Cardiac fibroblast (primary cell): ENCODE measurements around the gene ARHGEF5.
A peak's percentile ranks its signal among the peaks of the same experiment; 100 is the strongest.
"Not testable (repeated sequence)": the region's sequence is repeated elsewhere in the genome, so short reads cannot be mapped to it uniquely, and the experiment has no call there.

ENCODE experiments used
- DNase-seq, 2 donors: peaks; one replicate each; pipeline versions ENCODE4 v3.0.0 to v3.0.0-alpha.2; 2010; ENCODE audit warnings: low read depth in 2 of 2
- H3K4me3 ChIP-seq, 2 donors: replicated peaks in 1 of 2; 1 replicate in 1 of 2; 2 replicates in 1 of 2; pipeline ENCODE4 v1.5.1; 2011; ENCODE audit warnings: low read depth in 2 of 2, low read length in 2 of 2, mild to moderate bottlenecking in 2 of 2, moderate library complexity in 1 of 2
- TF ChIP-seq, protein P1 (sequence below): IDR thresholded peaks from one replicate; pipeline ENCODE4 v1.5.1; 2011; ENCODE audit warnings: low read depth, mild to moderate bottlenecking, low read length, inconsistent platforms

The ARHGEF5 gene

DNA sequence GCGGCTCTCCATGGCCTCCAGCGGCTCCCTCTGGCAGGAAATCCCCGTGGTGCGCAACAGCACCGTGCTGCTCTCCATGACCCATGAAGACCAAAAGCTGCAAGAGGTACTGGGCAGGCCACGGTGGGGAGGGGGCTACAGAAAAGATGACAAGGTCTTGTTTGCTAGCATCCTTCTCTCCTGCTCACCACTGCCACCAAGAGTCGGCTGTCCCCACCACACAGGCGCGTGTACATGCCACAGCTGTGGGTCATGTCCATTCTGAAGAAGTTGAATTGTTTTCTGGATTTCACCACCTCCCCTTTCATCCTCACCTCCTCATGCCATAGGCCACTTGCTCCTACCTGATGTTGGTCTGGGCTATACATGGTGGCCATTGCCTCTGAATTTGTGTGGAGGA, 12.0 kb downstream of the ARHGEF5 start:
- not testable (repeated sequence) for H3K4me3 ChIP-seq, DNase-seq

- not testable (repeated sequence) for H3K4me3 ChIP-seq, DNase-seq
Observed at GRCh38 chr7:144369221-144369620, 14.0 kb downstream of the ARHGEF5 start.

GRCh38 chr7:144378651-144379050, 23.4 kb downstream of the ARHGEF5 start:
- DNase-seq = peak in 1 of 2 donors; percentile 15
- no peak overlapping the region for H3K4me3 ChIP-seq
- TF ChIP-seq, protein P1, sequence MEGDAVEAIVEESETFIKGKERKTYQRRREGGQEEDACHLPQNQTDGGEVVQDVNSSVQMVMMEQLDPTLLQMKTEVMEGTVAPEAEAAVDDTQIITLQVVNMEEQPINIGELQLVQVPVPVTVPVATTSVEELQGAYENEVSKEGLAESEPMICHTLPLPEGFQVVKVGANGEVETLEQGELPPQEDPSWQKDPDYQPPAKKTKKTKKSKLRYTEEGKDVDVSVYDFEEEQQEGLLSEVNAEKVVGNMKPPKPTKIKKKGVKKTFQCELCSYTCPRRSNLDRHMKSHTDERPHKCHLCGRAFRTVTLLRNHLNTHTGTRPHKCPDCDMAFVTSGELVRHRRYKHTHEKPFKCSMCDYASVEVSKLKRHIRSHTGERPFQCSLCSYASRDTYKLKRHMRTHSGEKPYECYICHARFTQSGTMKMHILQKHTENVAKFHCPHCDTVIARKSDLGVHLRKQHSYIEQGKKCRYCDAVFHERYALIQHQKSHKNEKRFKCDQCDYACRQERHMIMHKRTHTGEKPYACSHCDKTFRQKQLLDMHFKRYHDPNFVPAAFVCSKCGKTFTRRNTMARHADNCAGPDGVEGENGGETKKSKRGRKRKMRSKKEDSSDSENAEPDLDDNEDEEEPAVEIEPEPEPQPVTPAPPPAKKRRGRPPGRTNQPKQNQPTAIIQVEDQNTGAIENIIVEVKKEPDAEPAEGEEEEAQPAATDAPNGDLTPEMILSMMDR = no peak

GRCh38 chr7:144379776-144380384, 24.7 kb downstream of the ARHGEF5 start:
- TF ChIP-seq, protein P1 = no peak
- no peak for DNase-seq
- H3K4me3 ChIP-seq = no peak overlapping the region

- TF ChIP-seq, protein P1 = no peak
- H3K4me3 ChIP-seq = no peak overlapping the region
- peak in 1 of 2 donors; percentile 11 for DNase-seq
Observed at GRCh38 chr7:144384071-144384470, 28.9 kb downstream of the ARHGEF5 start.

GRCh38 chr7:144384555-144385245, 29.5 kb downstream of the ARHGEF5 start:
- TF ChIP-seq, protein P1 = no peak

DNA sequence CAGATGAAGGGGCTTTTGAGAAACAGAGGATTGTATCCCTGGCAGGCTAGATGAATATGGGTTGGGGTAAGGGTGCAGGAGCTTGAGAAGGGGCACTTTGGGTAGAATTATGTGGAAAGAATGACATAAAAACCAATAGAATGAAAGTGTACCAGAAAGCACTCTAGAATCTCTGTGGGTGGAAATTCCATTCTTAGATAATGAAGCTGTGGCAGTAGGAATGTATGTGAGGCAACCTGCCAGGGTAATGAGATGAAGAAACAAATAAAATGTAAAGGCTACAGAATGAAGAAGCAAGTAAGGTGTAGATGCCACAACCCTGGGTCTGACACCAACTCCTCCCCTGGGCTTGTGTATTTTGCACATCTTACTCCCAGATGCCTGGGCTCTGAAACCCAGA, 31.5 kb downstream of the ARHGEF5 start:
- peak; percentile 62 to 80 for DNase-seq
- H3K4me3 ChIP-seq = no peak overlapping the region
- TF ChIP-seq, protein P1 = no peak

More at GRCh38 chr7:144384555-144385245, 29.5 kb downstream of the ARHGEF5 start:
- DNase-seq = peak; percentile 43 to 50
- no peak overlapping the region for H3K4me3 ChIP-seq

DNA sequence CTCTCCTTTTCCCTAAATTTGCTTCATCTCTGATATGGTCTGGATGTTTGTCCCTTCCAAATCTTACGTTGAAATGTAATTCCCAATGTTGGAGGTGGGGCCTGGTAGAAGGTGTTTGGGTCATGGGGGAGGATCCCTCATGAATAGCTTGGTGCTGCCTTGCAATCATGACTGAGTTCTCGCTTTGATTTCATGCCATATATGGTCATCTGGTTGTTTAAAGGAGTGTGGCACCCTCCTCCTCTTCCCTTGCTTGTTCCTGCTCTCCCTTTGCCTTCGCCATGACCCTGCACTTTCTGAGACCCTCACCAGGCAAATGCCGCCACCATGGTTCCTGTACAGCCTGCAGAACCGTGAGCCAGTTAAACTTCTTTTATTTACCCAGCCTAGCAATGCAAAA, 33.7 kb downstream of the ARHGEF5 start:
- DNase-seq = no peak
- TF ChIP-seq, protein P1 = no peak
- no peak overlapping the region for H3K4me3 ChIP-seq
